ENCODE results near the gene SPAG17. TPM values are rescaled to one million over a fixed set of nuclear protein-coding genes. Genes with fewer than 3 reads are reported as not detected.

Gene SPAG17
- polyA plus RNA-seq, 1 of the 3 experiments (the other 2 are of a cell fraction): not detected

DNA sequence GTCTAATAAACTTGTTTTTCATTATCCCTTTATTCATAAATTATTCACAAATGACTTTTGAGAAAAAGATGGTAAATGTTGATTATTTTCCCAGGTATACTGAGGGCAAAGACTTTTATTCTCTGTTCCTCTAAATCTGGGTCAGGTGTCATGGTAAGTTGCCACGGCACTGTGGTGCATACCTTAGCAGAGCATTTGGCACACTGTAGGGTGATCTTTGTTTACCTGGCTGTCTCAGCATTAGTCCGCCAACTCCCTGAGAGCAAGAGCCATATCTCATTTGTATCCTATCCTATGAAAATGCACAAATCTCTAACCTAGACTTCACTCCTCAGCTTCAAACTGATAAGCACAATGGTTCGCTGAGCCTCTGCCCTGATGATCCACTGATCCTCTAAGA, 280.5 kb downstream of the SPAG17 start:
- no peak for DNase-seq
- Histone ChIP-seq H3K4me3 (ENCODE audit: low read depth in 2 of 2, low read length in 1 of 2) (no peak overlapping the region), H4K20me1 (ENCODE audit: insufficient read depth) (no peaks in the 10 kb centered on the region), H3K36me3 (replicated peaks in 1 of 2; ENCODE audit: control insufficient read depth in 1 of 2, insufficient read depth in 2 of 2, low read length in 1 of 2) (peaks cover 69 to 81% of the 10 kb centered on the region in 2 experiments), H3K27ac (ENCODE audit: low read depth in 2 of 2, low read length in 1 of 2) (no peak overlapping the region), H3F3A (replicated peaks; ENCODE audit: insufficient read depth) (no peaks in the 10 kb centered on the region), H2AFZ (ENCODE audit: low read depth) (no peak overlapping the region), H3K9me3 (no peaks in the 10 kb centered on the region), H3K9ac (no peak overlapping the region), H3K9me2 (no peaks in the 10 kb centered on the region), H3K79me2 (ENCODE audit: insufficient read depth) (no peaks in the 10 kb centered on the region), H3K27me3 (ENCODE audit: insufficient read depth) (no peaks in the 10 kb centered on the region), H3K4me2 (no peak overlapping the region), H3K4me1 (ENCODE audit: control insufficient read depth in 1 of 2, insufficient read depth in 2 of 2, low read depth in 1 of 2, low read length in 1 of 2) (no peaks in the 10 kb centered on the region)
- WGBS (ENCODE audit: low lambda C conversion rate): 98% methylated on average over 3 of the region's 3 CpGs
- TF ChIP-seq FOSL2 (IDR thresholded peaks at IDR 0.05; ENCODE audit: borderline replicate concordance, low read depth): no peak
- TF ChIP-seq EP300 (IDR thresholded peaks at IDR 0.05; ENCODE audit: borderline replicate concordance in 1 of 2, low read depth in 1 of 2, low read length in 1 of 2): no peak
- TF ChIP-seq RFX5 (IDR thresholded peaks at IDR 0.05; ENCODE audit: low read length): no peak
- TF ChIP-seq, protein P1, sequence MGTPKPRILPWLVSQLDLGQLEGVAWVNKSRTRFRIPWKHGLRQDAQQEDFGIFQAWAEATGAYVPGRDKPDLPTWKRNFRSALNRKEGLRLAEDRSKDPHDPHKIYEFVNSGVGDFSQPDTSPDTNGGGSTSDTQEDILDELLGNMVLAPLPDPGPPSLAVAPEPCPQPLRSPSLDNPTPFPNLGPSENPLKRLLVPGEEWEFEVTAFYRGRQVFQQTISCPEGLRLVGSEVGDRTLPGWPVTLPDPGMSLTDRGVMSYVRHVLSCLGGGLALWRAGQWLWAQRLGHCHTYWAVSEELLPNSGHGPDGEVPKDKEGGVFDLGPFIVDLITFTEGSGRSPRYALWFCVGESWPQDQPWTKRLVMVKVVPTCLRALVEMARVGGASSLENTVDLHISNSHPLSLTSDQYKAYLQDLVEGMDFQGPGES (IDR thresholded peaks at IDR 0.05; ENCODE audit: low read depth, low read length): no peak
- POLR2A ChIA-PET: no interaction called here
- CTCF ChIA-PET: no interaction called here
